SK-N-SH treated with all-trans-retinoic acid at 6 μM for 48 hours (cell line): ENCODE results near the gene RADIL.

Experiments
- ATAC-seq: fragments of 200-7000 bp; cut with Tn5 transposase; 3 replicates; pipeline ENCODE4 v1.9.1; 2020; ENCODE audit warnings: mild to moderate bottlenecking, moderate library complexity
- ARNTL ChIP-seq: fragments of 450-650 bp; formaldehyde crosslinking; IDR thresholded peaks from 2 replicates; pipeline ENCODE4 v1.5.0; 2020; ENCODE audit warnings: low read depth, mild to moderate bottlenecking, moderate library complexity, borderline replicate concordance
- CREB5 ChIP-seq: fragments of 250-450 bp; sonication (Bioruptor Pico); IDR thresholded peaks from 2 replicates; pipeline ENCODE4 v1.5.1; 2020; ENCODE audit warnings: low read depth, mild to moderate bottlenecking, moderate library complexity
- CSDC2 ChIP-seq: fragments of 250-450 bp; sonication (Bioruptor Pico); IDR thresholded peaks from 2 replicates; pipeline ENCODE4 v1.5.0; 2020; ENCODE audit warnings: mild to moderate bottlenecking, moderate library complexity
- CSRNP3 ChIP-seq: fragments of 250-450 bp; sonication (Bioruptor Pico); IDR thresholded peaks from 2 replicates; pipeline ENCODE4 v1.5.1; 2021; ENCODE audit warnings: mild to moderate bottlenecking, moderate library complexity
- ESRRG ChIP-seq: fragments of 250-450 bp; sonication (Bioruptor Pico); IDR thresholded peaks from 2 replicates; pipeline ENCODE4 v1.6.1; 2021; ENCODE audit warnings: mild to moderate bottlenecking
- GLIS3 ChIP-seq: fragments of 250-450 bp; sonication (Bioruptor Pico); IDR thresholded peaks from 2 replicates; pipeline ENCODE4 v1.5.0; 2020; ENCODE audit warnings: mild to moderate bottlenecking, moderate library complexity
- ISL1 ChIP-seq: fragments of 250-450 bp; sonication (Bioruptor Pico); IDR thresholded peaks from 2 replicates; pipeline ENCODE4 v2.1.2; 2022; ENCODE audit warnings: mild to moderate bottlenecking, moderate library complexity
- PATZ1 ChIP-seq: fragments of 250-450 bp; sonication (Bioruptor Pico); IDR thresholded peaks from 2 replicates; pipeline ENCODE4 v1.8.0; 2020; ENCODE audit warnings: mild to moderate bottlenecking, moderate library complexity, borderline replicate concordance
- POU6F1 ChIP-seq: fragments of 250-450 bp; sonication (Bioruptor Pico); IDR thresholded peaks from 2 replicates; pipeline ENCODE4 v1.8.0; 2021; ENCODE audit warnings: low read depth, mild to moderate bottlenecking, moderate library complexity, borderline replicate concordance
- PPARA ChIP-seq: fragments of 250-450 bp; sonication (Bioruptor Pico); IDR thresholded peaks from 2 replicates; pipeline ENCODE4 v1.5.0; 2020; ENCODE audit warnings: mild to moderate bottlenecking, borderline replicate concordance
- RARB ChIP-seq: fragments of 250-450 bp; sonication (Bioruptor Pico); IDR thresholded peaks from 2 replicates; pipeline ENCODE4 v1.8.0; 2021; ENCODE audit warnings: mild to moderate bottlenecking, moderate library complexity
- SNAI2 ChIP-seq: fragments of 250-450 bp; sonication (Bioruptor Pico); IDR thresholded peaks from 2 replicates; pipeline ENCODE4 v1.5.0; 2020; ENCODE audit warnings: mild to moderate bottlenecking, moderate library complexity
- TOX ChIP-seq: fragments of 250-450 bp; sonication (Bioruptor Pico); IDR thresholded peaks from 2 replicates; pipeline ENCODE4 v1.8.0; 2021; ENCODE audit warnings: mild to moderate bottlenecking, moderate library complexity, borderline replicate concordance
- TSHZ2 ChIP-seq: fragments of 250-450 bp; sonication (Bioruptor Pico); IDR thresholded peaks from 2 replicates; pipeline ENCODE4 v1.5.0; 2020; ENCODE audit warnings: mild to moderate bottlenecking, moderate library complexity
- ZFP3 ChIP-seq: fragments of 250-450 bp; sonication (Bioruptor Pico); IDR thresholded peaks from 2 replicates; pipeline ENCODE4 v1.5.0; 2020; ENCODE audit warnings: mild to moderate bottlenecking, moderate library complexity
- ZNF565 ChIP-seq: fragments of 450-650 bp; formaldehyde crosslinking; conservative IDR thresholded peaks from 2 replicates; pipeline ENCODE4 v1.5.0; 2020; ENCODE audit warnings: low read depth, mild to moderate bottlenecking, moderate library complexity
- ZNF70 ChIP-seq: fragments of 450-650 bp; formaldehyde crosslinking; IDR thresholded peaks from 2 replicates; pipeline ENCODE4 v1.5.0; 2020; ENCODE audit warnings: mild to moderate bottlenecking, moderate library complexity
- ZNF8 ChIP-seq: fragments of 450-650 bp; formaldehyde crosslinking; IDR thresholded peaks from 2 replicates; pipeline ENCODE4 v1.5.0; 2020; ENCODE audit warnings: mild to moderate bottlenecking, moderate library complexity

Gene RADIL

GRCh38 chr7:4801839-4802231 is 81.7 kb downstream of the RADIL start (continued):
- TF ChIP-seq CSRNP3 (CRISPR knock-in tag) (no peak), SNAI2 (CRISPR knock-in tag) (no peak), RARB (no peak), ARNTL (no peak), CREB5 (no peak)
- TF ChIP-seq, all 23 proteins: peak for 0

GRCh38 chr7:4800926-4801838 is 82.3 kb downstream of the RADIL start:
- TF ChIP-seq CREB5 (no peak), GLIS3 (CRISPR knock-in tag) (no peak), PATZ1 (no peak), ESRRG (CRISPR knock-in tag) (no peak), CSDC2 (CRISPR knock-in tag) (no peak)
- ATAC-seq, result no peak; the same call in 2 of the 3 replicates

GRCh38 chr7:4800487-4800886 is 83.0 kb downstream of the RADIL start:
- TF ChIP-seq ZFP3 (CRISPR knock-in tag) (no peak), TOX (CRISPR knock-in tag) (no peak), ZNF565 (CRISPR knock-in tag) (no peak), TSHZ2 (CRISPR knock-in tag) (no peak), ZNF8 (CRISPR knock-in tag) (no peak), ZNF70 (CRISPR knock-in tag) (no peak), ARNTL (no peak), PPARA (CRISPR knock-in tag) (no peak)
- no peak; the same call in 2 of the 3 replicates for ATAC-seq

- TF ChIP-seq ISL1 (CRISPR knock-in tag) (no peak), CREB5 (no peak), CSDC2 (CRISPR knock-in tag) (no peak), SNAI2 (CRISPR knock-in tag) (no peak), ZFP3 (CRISPR knock-in tag) (no peak), GLIS3 (CRISPR knock-in tag) (no peak), PPARA (CRISPR knock-in tag) (no peak), POU6F1 (no peak)
- TF ChIP-seq, all 23 proteins: peak for 0
- no peak for ATAC-seq
These were observed 83.8 kb downstream of the RADIL start for GRCh38 chr7:4799508-4800268.
